Measurements from ENCODE around the gene RHBDF1.

RHBDF1 gene

GRCh38 chr16:45454-45853 is 27.0 kb downstream of the RHBDF1 start:
- no peak for DNase-seq (ENCODE audit: low read depth, low spot score)
- POLR2A ChIA-PET, result no interaction called here
- TF ChIP-seq CTCF (IDR thresholded peaks at IDR 0.05; ENCODE audit: insufficient read depth, low read length, missing control alignments), result no peak
- CTCF ChIA-PET, result no interaction called here
- H3K4me3 ChIP-seq (ENCODE audit: low read depth, low read length), result no peak overlapping the region

GRCh38 chr16:44655-45054 is 27.8 kb downstream of the RHBDF1 start:
- TF ChIP-seq CTCF (IDR thresholded peaks at IDR 0.05; ENCODE audit: insufficient read depth, low read length, missing control alignments), result no peak
- ChIA-PET POLR2A (no interaction called here), CTCF (no interaction called here)
- no peak for DNase-seq (ENCODE audit: low read depth, low spot score)
- no peak overlapping the region for H3K4me3 ChIP-seq (ENCODE audit: low read depth, low read length)

- no peak for TF ChIP-seq CTCF (IDR thresholded peaks at IDR 0.05; ENCODE audit: insufficient read depth, low read length, missing control alignments)
- DNase-seq (ENCODE audit: low read depth, low spot score), result no peak
- CTCF ChIA-PET, result interaction anchor here (1.0 kb wide), 1 partner anchor 53 kb away, joined by 4 read pairs; no protein-coding TSS in a partner anchor
- POLR2A ChIA-PET, result no interaction called here
- H3K4me3 ChIP-seq (ENCODE audit: low read depth, low read length), result no peak overlapping the region
These were observed 29.1 kb downstream of the RHBDF1 start for GRCh38 chr16:43294-43693.

- H3K4me3 ChIP-seq (ENCODE audit: low read depth, low read length), result no peak overlapping the region
- no peak for DNase-seq (ENCODE audit: low read depth, low spot score)
- ChIA-PET CTCF (interaction anchor here (1.0 kb wide), 1 partner anchor 54 kb away, joined by 4 read pairs; no protein-coding TSS in a partner anchor), POLR2A (no interaction called here)
- no peak for TF ChIP-seq CTCF (IDR thresholded peaks at IDR 0.05; ENCODE audit: insufficient read depth, low read length, missing control alignments)
These were observed 29.7 kb downstream of the RHBDF1 start for GRCh38 chr16:42691-43090.

GRCh38 chr16:42069-42457 is 30.4 kb downstream of the RHBDF1 start:
- ChIA-PET CTCF (no interaction called here), POLR2A (no interaction called here)
- H3K4me3 ChIP-seq (ENCODE audit: low read depth, low read length), result no peak overlapping the region
- no peak for TF ChIP-seq CTCF (IDR thresholded peaks at IDR 0.05; ENCODE audit: insufficient read depth, low read length, missing control alignments)
- DNase-seq (ENCODE audit: low read depth, low spot score), result no peak

GRCh38 chr16:41439-42068 is 30.9 kb downstream of the RHBDF1 start:
- POLR2A ChIA-PET, result no interaction called here
- no peak overlapping the region for H3K4me3 ChIP-seq (ENCODE audit: low read depth, low read length)
- DNase-seq (ENCODE audit: low read depth, low spot score), result no peak
- no peak for TF ChIP-seq CTCF (IDR thresholded peaks at IDR 0.05; ENCODE audit: insufficient read depth, low read length, missing control alignments)
- CTCF ChIA-PET, result no interaction called here
